ENCODE measurements around the gene RAD54L2.

DNA sequence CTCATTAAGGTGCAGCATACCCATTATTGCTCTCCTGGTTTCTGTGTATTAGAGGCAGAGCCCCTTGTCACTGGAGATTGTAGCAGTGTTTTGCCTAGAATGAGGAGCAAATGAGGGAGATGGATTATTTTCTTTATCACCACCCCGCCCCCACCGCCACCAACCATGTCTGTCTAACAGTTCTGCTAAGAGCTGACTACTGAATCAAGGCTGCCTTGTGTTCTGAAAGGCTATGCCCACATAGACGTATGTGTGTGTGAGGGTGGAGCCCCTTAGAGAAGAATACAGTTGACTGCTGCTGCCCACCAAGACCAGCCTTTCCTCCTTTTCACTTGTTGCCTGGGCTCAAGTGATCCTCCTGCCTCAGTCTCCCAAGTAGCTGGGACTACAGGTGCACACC is 47.4 kb downstream of the RAD54L2 start:
- TF ChIP-seq, protein P1, sequence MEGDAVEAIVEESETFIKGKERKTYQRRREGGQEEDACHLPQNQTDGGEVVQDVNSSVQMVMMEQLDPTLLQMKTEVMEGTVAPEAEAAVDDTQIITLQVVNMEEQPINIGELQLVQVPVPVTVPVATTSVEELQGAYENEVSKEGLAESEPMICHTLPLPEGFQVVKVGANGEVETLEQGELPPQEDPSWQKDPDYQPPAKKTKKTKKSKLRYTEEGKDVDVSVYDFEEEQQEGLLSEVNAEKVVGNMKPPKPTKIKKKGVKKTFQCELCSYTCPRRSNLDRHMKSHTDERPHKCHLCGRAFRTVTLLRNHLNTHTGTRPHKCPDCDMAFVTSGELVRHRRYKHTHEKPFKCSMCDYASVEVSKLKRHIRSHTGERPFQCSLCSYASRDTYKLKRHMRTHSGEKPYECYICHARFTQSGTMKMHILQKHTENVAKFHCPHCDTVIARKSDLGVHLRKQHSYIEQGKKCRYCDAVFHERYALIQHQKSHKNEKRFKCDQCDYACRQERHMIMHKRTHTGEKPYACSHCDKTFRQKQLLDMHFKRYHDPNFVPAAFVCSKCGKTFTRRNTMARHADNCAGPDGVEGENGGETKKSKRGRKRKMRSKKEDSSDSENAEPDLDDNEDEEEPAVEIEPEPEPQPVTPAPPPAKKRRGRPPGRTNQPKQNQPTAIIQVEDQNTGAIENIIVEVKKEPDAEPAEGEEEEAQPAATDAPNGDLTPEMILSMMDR (IDR thresholded peaks at IDR 0.05; ENCODE audit: low read depth, low read length, poor library complexity, severe bottlenecking): no peak
- no peak for TF ChIP-seq EZH2phosphoT487 (IDR thresholded peaks at IDR 0.05; ENCODE audit: borderline replicate concordance, low read length)

Data from DOHH2 (cell line).